Activated CD4-positive, CD25-positive, alpha-beta regulatory T cell treated with anti-CD3 and anti-CD28 coated beads, Interleukin-2, amount 50 U/mL, for 16 hours (primary cell): ENCODE measurements around the gene RSBN1.
"Not testable (repeated sequence)": the region's sequence is repeated elsewhere in the genome, so short reads cannot be mapped to it uniquely, and the experiment has no call there.

Source experiments
- DNase-seq: peaks from one replicate; pipeline ENCODE4 v3.0.0-alpha.2; 2020; ENCODE audit warnings: low read depth, low spot score

The RSBN1 gene

GRCh38 chr1:113744114-113744513 is 68.2 kb downstream of the RSBN1 start:
- DNase-seq = no peak

GRCh38 chr1:113742515-113742914 is 69.8 kb downstream of the RSBN1 start:
- DNase-seq = no peak

GRCh38 chr1:113734357-113735055 is 77.8 kb downstream of the RSBN1 start:
- DNase-seq = no peak

GRCh38 chr1:113732802-113733201 is 79.5 kb downstream of the RSBN1 start:
- DNase-seq = no peak

- DNase-seq = no peak
Observed at GRCh38 chr1:113721010-113721409, 91.3 kb downstream of the RSBN1 start.

- not testable (repeated sequence) for DNase-seq
Observed at GRCh38 chr1:113718621-113719020, 93.7 kb downstream of the RSBN1 start.

- DNase-seq = not testable (repeated sequence)
Observed at GRCh38 chr1:113717506-113717905, 94.8 kb downstream of the RSBN1 start.

GRCh38 chr1:113714606-113715269 is 97.5 kb downstream of the RSBN1 start:
- no peak for DNase-seq
